ENCODE results near the gene FCHO1. TPM values are rescaled to one million over a fixed set of nuclear protein-coding genes. Genes with fewer than 3 reads are reported as not detected.

The FCHO1 gene
- total RNA-seq, 1 experiment from 2014 or later, result 1.1 TPM

DNA sequence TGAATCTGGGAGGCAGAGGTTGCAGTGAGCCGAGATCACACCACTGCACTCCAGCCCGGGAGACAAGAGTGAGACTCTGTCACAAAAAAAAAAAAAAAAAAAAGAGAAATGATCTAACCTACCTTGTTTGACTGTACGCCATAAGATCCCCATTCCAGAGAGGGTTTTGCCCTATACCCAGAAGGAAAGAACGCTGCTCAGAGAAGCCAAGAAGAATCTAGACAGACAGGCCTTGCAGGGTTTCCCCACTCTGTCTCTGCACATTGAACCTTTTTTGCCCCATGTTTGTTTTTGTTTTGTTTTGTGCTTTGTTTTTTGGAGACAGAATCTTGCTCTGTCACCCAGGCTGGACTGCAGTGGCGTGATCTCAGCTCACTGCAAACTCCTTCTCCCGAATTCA, 39.4 kb upstream of the FCHO1 start:
- no peak overlapping the region for H3K4me3 ChIP-seq (ENCODE audit: low read depth in 2 of 2, low read length in 2 of 2)
- no peaks in the 10 kb centered on the region for H3K27me3 ChIP-seq (ENCODE audit: control insufficient read depth, insufficient read depth, low read length)
- H3K27ac ChIP-seq (ENCODE audit: low read length), result no peak overlapping the region
- ATAC-seq, result no peak
- no TSS peak for BruUV-seq (replicated peaks)
- no peaks in the 10 kb centered on the region for H3K4me1 ChIP-seq (ENCODE audit: control insufficient read depth, insufficient read depth, low read length)
- DNase-seq (ENCODE audit: low read depth, low spot score), result no peak
- no peaks in the 10 kb centered on the region for H3K36me3 ChIP-seq (ENCODE audit: control insufficient read depth, insufficient read depth, low read length)
- intact Hi-C loops (cut with micrococcal nuclease; ENCODE audit: unreplicated experiment), result no loop called here
- TF ChIP-seq POLR2AphosphoS5 (IDR thresholded peaks at IDR 0.05; ENCODE audit: low read depth, low read length) (no peak), SIN3A (IDR thresholded peaks at IDR 0.05; ENCODE audit: borderline replicate concordance, insufficient read depth, low read depth, low read length) (no peak), CTCF (IDR thresholded peaks at IDR 0.05) (no peak), TCF7L2 (IDR thresholded peaks at IDR 0.05; ENCODE audit: low read depth, low read length) (no peak)
- TF ChIP-seq, protein P1, sequence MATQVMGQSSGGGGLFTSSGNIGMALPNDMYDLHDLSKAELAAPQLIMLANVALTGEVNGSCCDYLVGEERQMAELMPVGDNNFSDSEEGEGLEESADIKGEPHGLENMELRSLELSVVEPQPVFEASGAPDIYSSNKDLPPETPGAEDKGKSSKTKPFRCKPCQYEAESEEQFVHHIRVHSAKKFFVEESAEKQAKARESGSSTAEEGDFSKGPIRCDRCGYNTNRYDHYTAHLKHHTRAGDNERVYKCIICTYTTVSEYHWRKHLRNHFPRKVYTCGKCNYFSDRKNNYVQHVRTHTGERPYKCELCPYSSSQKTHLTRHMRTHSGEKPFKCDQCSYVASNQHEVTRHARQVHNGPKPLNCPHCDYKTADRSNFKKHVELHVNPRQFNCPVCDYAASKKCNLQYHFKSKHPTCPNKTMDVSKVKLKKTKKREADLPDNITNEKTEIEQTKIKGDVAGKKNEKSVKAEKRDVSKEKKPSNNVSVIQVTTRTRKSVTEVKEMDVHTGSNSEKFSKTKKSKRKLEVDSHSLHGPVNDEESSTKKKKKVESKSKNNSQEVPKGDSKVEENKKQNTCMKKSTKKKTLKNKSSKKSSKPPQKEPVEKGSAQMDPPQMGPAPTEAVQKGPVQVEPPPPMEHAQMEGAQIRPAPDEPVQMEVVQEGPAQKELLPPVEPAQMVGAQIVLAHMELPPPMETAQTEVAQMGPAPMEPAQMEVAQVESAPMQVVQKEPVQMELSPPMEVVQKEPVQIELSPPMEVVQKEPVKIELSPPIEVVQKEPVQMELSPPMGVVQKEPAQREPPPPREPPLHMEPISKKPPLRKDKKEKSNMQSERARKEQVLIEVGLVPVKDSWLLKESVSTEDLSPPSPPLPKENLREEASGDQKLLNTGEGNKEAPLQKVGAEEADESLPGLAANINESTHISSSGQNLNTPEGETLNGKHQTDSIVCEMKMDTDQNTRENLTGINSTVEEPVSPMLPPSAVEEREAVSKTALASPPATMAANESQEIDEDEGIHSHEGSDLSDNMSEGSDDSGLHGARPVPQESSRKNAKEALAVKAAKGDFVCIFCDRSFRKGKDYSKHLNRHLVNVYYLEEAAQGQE (IDR thresholded peaks at IDR 0.05; ENCODE audit: insufficient read depth in 1 of 2, low read depth in 2 of 2, low read length in 1 of 2), result no peak
- in situ Hi-C loops (cut with HindIII; ENCODE audit: low pct_unique_long_range_greater_than_20kb, low sequenced_read_pairs), result no loop called here
- ChIA-PET CTCF (no interaction called here), POLR2A (no interaction called here)
- H3K9me3 ChIP-seq (ENCODE audit: control insufficient read depth, insufficient read depth, low read depth, low read length), result no peaks in the 10 kb centered on the region

GRCh38 chr19:17716309-17716929, 34.9 kb upstream of the FCHO1 start:
- ChIA-PET CTCF (interaction anchor here (0.6 kb wide), 1 partner anchor 373 kb away, joined by 4 read pairs; no protein-coding TSS in a partner anchor), POLR2A (interaction anchor here (0.6 kb wide), 2 partner anchors 153 to 563 kb away, joined by 3 to 6 read pairs; no protein-coding TSS in a partner anchor)
- no peaks in the 10 kb centered on the region for H3K36me3 ChIP-seq (ENCODE audit: control insufficient read depth, insufficient read depth, low read length)
- no peak overlapping the region for H3K4me3 ChIP-seq (ENCODE audit: low read depth in 2 of 2, low read length in 2 of 2)
- in situ Hi-C loops (cut with HindIII; ENCODE audit: low pct_unique_long_range_greater_than_20kb, low sequenced_read_pairs), result no loop called here
- TF ChIP-seq SIN3A (IDR thresholded peaks at IDR 0.05; ENCODE audit: borderline replicate concordance, insufficient read depth, low read depth, low read length) (no peak), POLR2AphosphoS5 (IDR thresholded peaks at IDR 0.05; ENCODE audit: low read depth, low read length) (no peak), TCF7L2 (IDR thresholded peaks at IDR 0.05; ENCODE audit: low read depth, low read length) (no peak), CTCF (IDR thresholded peaks at IDR 0.05) (no peak)
- TF ChIP-seq, protein P1 (IDR thresholded peaks at IDR 0.05; ENCODE audit: insufficient read depth in 1 of 2, low read depth in 2 of 2, low read length in 1 of 2), result no peak
- no peaks in the 10 kb centered on the region for H3K9me3 ChIP-seq (ENCODE audit: control insufficient read depth, insufficient read depth, low read depth, low read length)
- DNase-seq (ENCODE audit: low read depth, low spot score) (no peak), ATAC-seq (no peak)
- BruUV-seq (replicated peaks), result no TSS peak
- H3K27ac ChIP-seq (ENCODE audit: low read length), result no peak overlapping the region
- no peaks in the 10 kb centered on the region for H3K27me3 ChIP-seq (ENCODE audit: control insufficient read depth, insufficient read depth, low read length)
- H3K4me1 ChIP-seq (ENCODE audit: control insufficient read depth, insufficient read depth, low read length), result peaks cover 9% of the 10 kb centered on the region
- intact Hi-C loops (cut with micrococcal nuclease; ENCODE audit: unreplicated experiment), result no loop called here

Measured in Panc1 (cell line).